Muscle of arm (tissue), 14 donors: Measurements from ENCODE around the gene NAA35. TPM values are rescaled to one million over a fixed set of nuclear protein-coding genes. Genes with fewer than 3 reads are reported as not detected.
"Not testable (repeated sequence)": the region's sequence is repeated elsewhere in the genome, so short reads cannot be mapped to it uniquely, and the experiment has no call there.

Experiments used
- DNase-seq: peaks from one replicate; pipeline ENCODE4 v3.0.0-alpha.2; 2013
- long read RNA-seq, 11 donors: transcript quantifications; one replicate each; lab custom pipeline, GENCODE V29; 2026
- polyA plus RNA-seq, 12 donors: library from polyadenylated mRNA; unstranded; fragments of 120-200 nt; gene quantifications; one replicate each; pipeline ENCODE4 v1.2.1, GENCODE V29; 2013; ENCODE audit not compliant: insufficient read length in 12 of 12

NAA35 gene
- 10 to 100 TPM in 11 of 12 donors, not detected in 1; 13.7 to 25.6 (median 22.2) TPM for polyA plus RNA-seq
- long read RNA-seq, donor 1, partial matches to known transcripts, result 286 of 363 reads
- long read RNA-seq, donor 1, other reads (novel, unspliced or antisense), result 77 of 363 reads
- long read RNA-seq, donor 2, partial matches to known transcripts, result 0 of 2 reads
- long read RNA-seq, donor 2, other reads (novel, unspliced or antisense), result 0 of 2 reads
- long read RNA-seq, donor 3, result 0 reads
- long read RNA-seq, donor 4, partial matches to known transcripts, result 0 of 1 reads
- long read RNA-seq, donor 4, other reads (novel, unspliced or antisense), result 0 of 1 reads
- long read RNA-seq, donor 5, result 0 reads
- long read RNA-seq, donor 6, partial matches to known transcripts, result 0 of 1 reads
- long read RNA-seq, donor 6, other reads (novel, unspliced or antisense), result 0 of 1 reads
- long read RNA-seq, donor 7, partial matches to known transcripts, result 0 of 6 reads
- long read RNA-seq, donor 7, other reads (novel, unspliced or antisense), result 6 of 6 reads
- long read RNA-seq, donor 8, result 0 reads
- long read RNA-seq, donor 9, partial matches to known transcripts, result 13 of 28 reads
- long read RNA-seq, donor 9, other reads (novel, unspliced or antisense), result 15 of 28 reads
- long read RNA-seq, donor 10, partial matches to known transcripts, result 0 of 1 reads
- long read RNA-seq, donor 10, other reads (novel, unspliced or antisense), result 0 of 1 reads
- long read RNA-seq, donor 11, partial matches to known transcripts, result 12 of 36 reads
- long read RNA-seq, donor 11, other reads (novel, unspliced or antisense), result 23 of 36 reads

DNA sequence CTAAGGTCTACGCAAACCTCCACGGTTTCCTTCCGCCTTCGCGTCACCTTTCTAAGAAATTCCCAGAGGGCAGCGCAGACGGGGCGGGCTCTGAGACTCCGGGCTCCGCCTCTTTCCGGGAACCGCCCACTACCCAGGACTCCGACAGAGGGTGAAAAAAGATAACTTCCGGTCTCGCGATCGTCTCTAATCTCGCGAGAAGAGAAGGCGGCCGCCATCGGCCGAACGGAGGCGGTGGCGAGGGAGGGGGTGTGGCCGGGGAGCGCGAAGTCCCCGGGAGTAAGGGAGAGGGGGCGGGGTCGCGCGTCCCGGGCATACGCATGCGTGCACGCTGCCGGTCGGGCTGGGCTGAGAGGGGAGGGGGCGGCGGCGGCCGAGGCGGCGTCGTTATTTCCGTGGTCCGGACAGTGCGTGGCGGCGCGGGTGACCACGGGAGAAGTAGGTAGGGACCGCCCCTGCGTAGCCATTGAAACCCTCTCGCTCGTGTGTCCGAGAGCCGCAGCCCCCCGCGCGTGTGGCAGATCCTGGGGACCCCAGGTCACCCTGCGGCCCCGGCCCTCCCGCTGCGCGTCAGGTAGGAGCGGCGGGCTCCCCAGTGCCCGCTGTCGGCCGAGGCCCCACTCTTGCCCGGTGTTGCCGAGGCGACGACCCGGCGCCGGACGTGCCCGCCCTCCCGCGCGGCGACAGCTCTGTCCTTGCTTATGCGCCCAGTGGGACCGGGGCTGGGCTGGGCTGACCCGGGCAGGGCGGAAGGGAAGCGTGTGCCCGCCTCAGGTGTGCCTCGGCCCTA is at the start of gene NAA35:
Gene NAA35, plus strand, starts transcription at position 315 of the 790 bp plus-strand sequence. CDS start 1,014 bp downstream, outside the sequence.
- peak; percentile 99 for DNase-seq

GRCh38 chr9:85892401-85892800 is 48.5 kb upstream of the NAA35 start:
- no peak for DNase-seq

DNA sequence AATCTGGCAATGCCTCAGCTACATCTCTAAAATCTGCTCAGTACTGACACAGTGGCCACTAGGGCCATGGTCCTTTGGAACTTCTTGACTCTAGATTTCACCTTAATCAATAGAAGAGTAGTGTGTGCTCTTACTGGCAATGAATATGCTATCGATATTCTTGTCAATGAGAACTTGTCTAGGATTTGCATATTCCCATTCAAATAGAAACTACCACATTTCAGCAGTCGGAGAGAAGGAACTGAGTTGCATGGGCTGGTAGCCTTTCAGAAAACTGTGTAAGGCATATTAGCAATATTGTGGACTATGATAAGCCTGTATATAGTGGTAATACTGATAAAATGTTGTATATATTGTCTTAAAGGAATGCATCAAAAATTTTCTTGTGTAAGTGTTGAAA is 45.3 kb upstream of the NAA35 start:
- DNase-seq, result no peak

GRCh38 chr9:85897848-85898247 is 43.1 kb upstream of the NAA35 start:
- DNase-seq, result no peak

DNA sequence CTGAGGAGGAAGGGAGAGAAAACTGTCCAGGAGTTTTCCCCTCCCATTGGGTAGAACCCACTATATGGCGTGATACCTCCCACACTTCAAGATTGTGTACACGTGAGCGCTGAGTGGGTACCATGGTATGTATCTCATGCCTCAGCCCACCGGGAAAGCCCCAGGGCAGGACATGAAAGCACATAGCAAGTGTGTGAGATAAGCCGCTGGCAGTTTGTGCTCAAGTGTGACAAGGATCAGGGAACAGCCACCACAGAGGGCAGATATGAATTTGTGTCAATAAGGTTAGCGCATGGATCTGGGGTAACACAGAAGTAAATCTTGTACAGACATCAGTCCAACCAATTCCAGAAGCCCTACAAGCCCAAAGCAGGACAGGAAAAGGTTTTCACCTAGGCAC is 42.6 kb upstream of the NAA35 start:
- no peak for DNase-seq

DNA sequence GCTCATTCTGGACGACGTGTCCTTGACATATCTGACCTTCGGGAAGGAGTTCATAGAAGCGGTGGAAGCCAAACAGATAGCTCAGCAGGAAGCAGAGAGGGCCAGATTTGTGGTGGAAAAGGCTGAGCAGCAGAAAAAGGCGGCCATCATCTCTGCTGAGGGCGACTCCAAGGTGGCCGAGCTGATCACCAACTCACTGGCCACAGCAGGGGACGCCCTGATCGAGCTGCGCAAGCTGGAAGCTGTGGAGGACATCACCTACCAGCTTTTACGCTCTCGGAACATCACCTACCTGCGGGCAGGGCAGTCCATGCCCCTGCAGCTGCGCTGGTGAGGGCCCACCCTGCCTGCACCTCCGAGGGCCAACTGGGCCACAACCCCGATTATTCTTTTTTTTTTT is 41.6 kb upstream of the NAA35 start:
- no peak for DNase-seq

DNA sequence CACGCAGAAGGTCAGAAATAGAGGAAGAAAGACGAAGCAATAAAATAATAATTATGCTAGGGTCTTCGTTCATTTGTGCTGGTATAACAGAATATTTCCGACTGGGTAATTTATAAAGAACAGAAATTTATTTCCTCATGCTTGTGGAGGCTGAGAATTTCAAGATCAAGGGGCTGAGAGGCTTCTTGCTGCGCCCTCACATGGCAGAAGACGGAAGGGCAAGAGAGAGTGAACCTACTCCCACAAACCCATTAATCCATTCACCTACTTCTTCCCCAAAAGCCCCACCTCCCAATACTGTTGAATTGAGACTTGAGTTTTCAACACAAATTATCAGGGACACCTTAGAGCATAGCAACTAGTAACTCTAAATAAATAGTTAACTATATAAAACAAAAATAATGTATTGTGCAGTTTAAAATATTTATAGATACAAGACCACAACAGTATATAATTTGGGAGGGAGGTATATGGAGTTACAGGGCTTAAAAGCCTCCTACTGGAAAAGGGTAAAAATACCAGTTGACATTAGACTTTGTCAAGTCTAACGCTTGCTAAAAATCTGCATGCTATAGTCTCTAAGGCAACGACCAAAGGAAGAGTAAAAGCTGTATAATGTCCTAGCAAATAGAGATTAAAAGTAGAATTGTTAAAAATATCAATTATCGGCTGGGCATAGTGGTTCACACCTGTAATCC is 40.3 kb upstream of the NAA35 start:
- DNase-seq, result no peak

DNA sequence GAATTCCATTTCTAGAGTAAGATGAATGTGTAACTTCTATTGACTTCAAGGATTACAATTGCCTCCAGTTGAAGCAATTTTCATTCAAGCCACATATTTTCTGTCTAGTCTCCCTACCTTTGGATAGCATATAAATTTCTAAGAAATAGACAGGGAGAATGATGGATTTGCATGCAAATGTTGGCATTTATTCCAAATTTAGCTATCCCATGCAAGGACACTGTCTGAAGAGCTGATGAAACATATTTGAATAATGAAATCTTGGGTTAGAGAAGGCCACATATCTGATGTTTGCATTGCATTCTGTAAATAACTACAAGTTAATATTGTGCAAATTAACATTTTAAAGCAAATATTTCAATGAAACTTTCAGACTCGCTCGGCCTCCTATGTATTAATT is 36.0 kb upstream of the NAA35 start:
- DNase-seq, result no peak

GRCh38 chr9:85905957-85906356 is 35.0 kb upstream of the NAA35 start:
- DNase-seq, result no peak

DNA sequence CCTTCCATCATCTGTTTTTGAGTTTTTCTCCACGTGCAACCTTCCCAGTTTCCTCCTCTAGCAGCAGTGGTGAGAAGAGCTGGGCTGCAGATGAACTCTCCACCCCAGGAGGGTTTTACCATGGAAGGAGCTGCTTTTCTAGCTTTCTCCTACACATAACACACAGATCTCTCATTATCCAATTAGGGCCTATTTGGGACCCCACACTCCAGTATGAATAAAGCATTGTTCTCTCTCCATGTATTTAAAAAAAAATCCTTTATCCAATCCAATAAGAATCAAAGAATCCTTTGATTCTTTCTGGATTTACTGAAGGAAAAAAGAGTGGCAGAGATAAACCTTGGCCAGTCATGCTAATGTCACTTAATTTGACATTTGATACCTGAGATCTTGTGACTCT is 31.6 kb upstream of the NAA35 start:
- no peak for DNase-seq

- no peak for DNase-seq
These were observed 26.8 kb upstream of the NAA35 start for GRCh38 chr9:85914108-85914507.

- DNase-seq, result no peak
These were observed 23.2 kb upstream of the NAA35 start for GRCh38 chr9:85917756-85918155.

GRCh38 chr9:85925493-85925892 is 15.5 kb upstream of the NAA35 start:
- DNase-seq, result no peak

DNA sequence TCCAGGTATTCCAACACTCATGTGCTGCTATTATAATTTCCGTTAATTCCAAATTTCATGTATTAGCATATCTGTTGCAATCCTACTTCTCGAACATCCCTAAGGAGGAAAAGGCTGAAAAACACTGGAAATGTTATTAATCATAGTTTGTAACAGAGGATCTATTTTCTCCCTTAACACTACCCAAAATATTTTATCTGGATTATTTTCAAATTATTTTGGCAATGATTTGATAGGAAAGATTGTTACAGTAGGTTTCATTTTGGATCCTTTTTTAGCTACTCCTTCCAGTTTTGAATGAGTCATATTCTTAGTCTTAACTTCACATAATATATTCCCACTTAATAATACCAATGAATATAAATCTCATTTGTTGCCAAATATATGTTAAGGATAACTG is 13.9 kb upstream of the NAA35 start:
- DNase-seq, result peak; percentile 52

DNA sequence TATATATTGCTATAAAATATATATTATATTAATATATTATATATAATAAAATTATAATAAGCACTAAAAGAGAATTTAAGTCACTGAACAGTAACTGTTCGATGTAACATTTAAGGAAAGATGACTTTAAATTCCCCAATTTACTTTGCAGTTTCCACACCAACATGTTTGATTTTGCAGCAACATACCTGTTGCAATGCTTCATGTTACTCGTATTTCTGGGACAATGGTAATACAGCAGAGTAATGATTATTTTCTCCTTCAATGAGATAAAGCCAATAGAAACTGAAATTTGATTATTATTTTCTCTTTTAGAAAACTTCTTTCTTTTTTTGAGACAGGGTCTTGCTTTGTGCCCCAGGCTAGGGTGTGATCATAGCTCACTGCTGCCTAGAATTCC is 9.5 kb upstream of the NAA35 start:
- DNase-seq, result no peak

- not testable (repeated sequence) for DNase-seq
These were observed 5.0 kb upstream of the NAA35 start for GRCh38 chr9:85935950-85936349.

- DNase-seq, result no peak
These were observed 593 bp upstream of the NAA35 start for GRCh38 chr9:85940275-85940831.

DNA sequence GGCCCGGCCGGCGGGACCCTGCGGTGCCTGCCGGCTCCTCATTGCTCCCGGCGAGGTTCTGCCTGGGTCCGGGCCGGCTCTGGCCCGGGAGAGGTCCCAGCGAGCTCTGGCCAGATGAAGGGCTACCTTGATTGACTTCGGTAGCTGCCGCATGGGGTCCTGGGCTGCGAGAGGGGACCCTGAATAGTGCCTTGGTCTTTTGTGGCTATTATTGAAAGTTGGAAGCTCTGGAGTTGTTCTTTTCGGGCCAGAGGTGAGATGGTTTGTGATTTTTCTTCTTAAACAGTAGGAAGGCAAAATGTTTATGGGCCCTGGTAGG is 635 bp downstream of the NAA35 start:
- DNase-seq, result no peak

GRCh38 chr9:85941966-85942912 is 1.3 kb downstream of the NAA35 start:
- no peak for DNase-seq
